ENCODE measurements around the gene ADM2. TPM values are rescaled to one million over a fixed set of nuclear protein-coding genes. Genes with fewer than 3 reads are reported as not detected.

ADM2 gene
- total RNA-seq, 1 experiment from 2014 or later = 10.5 TPM

DNA sequence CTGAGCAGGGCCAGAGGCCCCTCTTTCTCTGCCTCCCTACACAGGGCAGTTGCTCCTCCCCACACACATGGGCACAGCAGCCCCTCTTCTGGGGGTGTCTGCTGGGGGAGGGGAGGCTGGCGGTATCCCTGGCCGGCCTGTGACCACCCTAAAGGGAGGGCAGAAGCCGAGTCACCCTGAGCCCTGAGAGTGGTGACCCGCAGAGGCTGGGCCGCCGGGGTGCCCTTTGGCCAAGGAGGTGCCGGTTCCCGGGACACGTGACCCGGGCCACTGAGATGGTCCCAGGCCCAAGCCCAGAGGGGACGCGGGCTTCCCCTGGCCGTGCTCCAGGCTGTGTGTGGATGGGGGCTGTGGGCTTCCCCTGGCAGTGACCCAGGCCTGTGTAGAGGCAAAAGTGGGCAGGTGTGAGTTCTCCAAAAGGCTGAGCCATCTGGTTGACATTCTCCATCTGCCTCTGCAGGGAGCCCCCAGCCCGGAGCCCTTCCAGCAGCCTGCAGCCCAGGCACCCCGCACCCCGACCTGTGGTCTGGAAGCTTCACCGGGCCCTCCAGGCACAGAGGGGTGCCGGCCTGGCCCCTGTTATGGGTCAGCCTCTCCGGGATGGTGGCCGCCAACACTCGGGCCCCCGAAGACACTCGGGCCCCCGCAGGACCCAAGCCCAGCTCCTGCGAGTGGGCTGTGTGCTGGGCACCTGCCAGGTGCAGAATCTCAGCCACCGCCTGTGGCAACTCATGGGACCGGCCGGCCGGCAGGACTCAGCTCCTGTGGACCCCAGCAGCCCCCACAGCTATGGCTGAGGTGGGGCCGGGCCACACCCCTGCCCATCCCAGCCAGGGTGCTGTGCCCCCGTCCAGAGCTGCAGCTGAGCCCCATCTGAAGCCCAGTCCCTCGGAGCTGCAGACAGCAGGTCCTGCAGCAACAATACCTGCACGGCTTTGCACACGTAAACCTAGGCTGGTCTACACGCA, 1.0 kb downstream of the ADM2 start:
- Histone ChIP-seq H3K9me3 (ENCODE audit: insufficient read depth, low read depth) (no peaks in the 10 kb centered on the region), H3K4me2 (peak overlapping the region; percentile 96), H3F3A (ENCODE audit: insufficient read depth, low read depth) (peaks cover 29% of the 10 kb centered on the region), H3K79me2 (ENCODE audit: low read depth) (no peaks in the 10 kb centered on the region), H3K27me3 (ENCODE audit: insufficient read depth, low read depth) (no peaks in the 10 kb centered on the region), H4K20me1 (ENCODE audit: insufficient read depth) (peaks cover 9% of the 10 kb centered on the region), H3K36me3 (ENCODE audit: low read depth) (peaks cover 7% of the 10 kb centered on the region), H2AFZ (peak overlapping the region; percentile 77), H3K4me3 (peak overlapping the region; percentile 87), H3K9me2 (ENCODE audit: insufficient read depth) (no peaks in the 10 kb centered on the region), H3K27ac (no peak overlapping the region), H3K4me1 (replicated peaks; ENCODE audit: insufficient read depth) (peaks cover 17% of the 10 kb centered on the region; the same call in 1 of the 2 replicates)
- TF ChIP-seq CTCF (conservative IDR thresholded peaks at IDR 0.05) = no peak
- TF ChIP-seq EZH2 (IDR thresholded peaks at IDR 0.05; ENCODE audit: low read depth) = no peak
- CTCF ChIA-PET = no interaction called here
- DNase-seq = no peak
- intact Hi-C loops (cut with micrococcal nuclease; ENCODE audit: unreplicated experiment) = no loop called here
- POLR2A ChIA-PET (ENCODE audit: unreplicated experiment) = no interaction called here
- TSS peak; percentile 30 for BruUV-seq (replicated peaks)

GRCh38 chr22:50483106-50483505, 1.8 kb downstream of the ADM2 start:
- Histone ChIP-seq H3K9me2 (ENCODE audit: insufficient read depth) (no peaks in the 10 kb centered on the region), H3K4me3 (peak overlapping the region; percentile 87; the same call in 1 of the 2 replicates), H2AFZ (no peak overlapping the region), H4K20me1 (ENCODE audit: insufficient read depth) (peaks cover 9% of the 10 kb centered on the region), H3K4me1 (replicated peaks; ENCODE audit: insufficient read depth) (peaks cover 17% of the 10 kb centered on the region; the same call in 1 of the 2 replicates), H3K27me3 (ENCODE audit: insufficient read depth, low read depth) (no peaks in the 10 kb centered on the region), H3K27ac (no peak overlapping the region), H3K9me3 (ENCODE audit: insufficient read depth, low read depth) (no peaks in the 10 kb centered on the region), H3F3A (ENCODE audit: insufficient read depth, low read depth) (peaks cover 29% of the 10 kb centered on the region), H3K4me2 (peak overlapping the region; percentile 96), H3K36me3 (ENCODE audit: low read depth) (peaks cover 7% of the 10 kb centered on the region), H3K79me2 (ENCODE audit: low read depth) (no peaks in the 10 kb centered on the region)
- TF ChIP-seq EZH2 (IDR thresholded peaks at IDR 0.05; ENCODE audit: low read depth) (no peak), CTCF (conservative IDR thresholded peaks at IDR 0.05) (no peak)
- ChIA-PET CTCF (no interaction called here), POLR2A (ENCODE audit: unreplicated experiment) (no interaction called here)
- intact Hi-C loops (cut with micrococcal nuclease; ENCODE audit: unreplicated experiment) = no loop called here
- no TSS peak for BruUV-seq (replicated peaks)
- no peak for DNase-seq

GRCh38 chr22:50483556-50483955, 2.2 kb downstream of the ADM2 start:
- peaks cover 9% of the 10 kb centered on the region for H4K20me1 ChIP-seq (ENCODE audit: insufficient read depth)
- no peak overlapping the region for H3K4me3 ChIP-seq
- no peak overlapping the region for H3K27ac ChIP-seq
- no peaks in the 10 kb centered on the region for H3K79me2 ChIP-seq (ENCODE audit: low read depth)
- H3K9me3 ChIP-seq (ENCODE audit: insufficient read depth, low read depth) = no peaks in the 10 kb centered on the region
- peaks cover 7% of the 10 kb centered on the region for H3K36me3 ChIP-seq (ENCODE audit: low read depth)
- no peak for DNase-seq
- H3K4me1 ChIP-seq (replicated peaks; ENCODE audit: insufficient read depth) = peaks cover 17% of the 10 kb centered on the region; the same call in 1 of the 2 replicates
- CTCF ChIA-PET = no interaction called here
- peaks cover 29% of the 10 kb centered on the region for H3F3A ChIP-seq (ENCODE audit: insufficient read depth, low read depth)
- intact Hi-C loops (cut with micrococcal nuclease; ENCODE audit: unreplicated experiment) = no loop called here
- POLR2A ChIA-PET (ENCODE audit: unreplicated experiment) = no interaction called here
- no peaks in the 10 kb centered on the region for H3K27me3 ChIP-seq (ENCODE audit: insufficient read depth, low read depth)
- no TSS peak for BruUV-seq (replicated peaks)
- H3K4me2 ChIP-seq = peak overlapping the region; percentile 96; the same call in 1 of the 2 replicates
- TF ChIP-seq EZH2 (IDR thresholded peaks at IDR 0.05; ENCODE audit: low read depth) (no peak), CTCF (conservative IDR thresholded peaks at IDR 0.05) (no peak)
- no peak overlapping the region for H2AFZ ChIP-seq
- no peaks in the 10 kb centered on the region for H3K9me2 ChIP-seq (ENCODE audit: insufficient read depth)
